ENCODE data around the gene ZNF565. TPM values are rescaled to one million over a fixed set of nuclear protein-coding genes. Genes with fewer than 3 reads are reported as not detected.

ZNF565 gene
- total and polyA plus RNA-seq, 2 experiments from 2014 or later = 2.1 to 2.6 TPM

GRCh38 chr19:36141039-36141927, 73.2 kb downstream of the ZNF565 start:
- 0 out of 2 replicates have a peak, but pooled peaks cover 3% of the 10 kb centered on the region for H3F3A ChIP-seq (ENCODE audit: insufficient read depth)

GRCh38 chr19:36140304-36141038, 74.0 kb downstream of the ZNF565 start:
- 2% methylated on average over 17 to 31 of the region's 31 CpGs for WGBS, 2 experiments (ENCODE audit: low coverage in 1 of 2, low lambda C conversion rate in 2 of 2, missing lambda C conversion rate in 2 of 2)

More at GRCh38 chr19:36141039-36141927, 73.2 kb downstream of the ZNF565 start:
- Histone ChIP-seq H3K4me1 (ENCODE audit: insufficient read depth) (peaks cover 17% of the 10 kb centered on the region), H3K9me2 (ENCODE audit: insufficient read depth) (no peaks in the 10 kb centered on the region), H3K9me3 (ENCODE audit: low read depth) (no peaks in the 10 kb centered on the region), H2AFZ (no peak overlapping the region; the same call in 1 of the 2 replicates), H3K27me3 (replicated peaks; ENCODE audit: insufficient read depth) (no peaks in the 10 kb centered on the region), H3K9ac (peak overlapping the region; percentile 97), H4K20me1 (ENCODE audit: insufficient read depth) (peaks cover 7% of the 10 kb centered on the region; the same call in 1 of the 2 replicates), H3K36me3 (ENCODE audit: low read depth) (peaks cover 30% of the 10 kb centered on the region), H3K79me2 (ENCODE audit: insufficient read depth) (peaks cover 55% of the 10 kb centered on the region), H3K4me3 (peak overlapping the region; percentile 97), H3K27ac (peak overlapping the region; percentile 93), H3K4me2 (ENCODE audit: unreplicated experiment) (peak overlapping the region; percentile 64)
- TF ChIP-seq EZH2 (IDR thresholded peaks at IDR 0.05; ENCODE audit: insufficient read depth, poor library complexity, severe bottlenecking) = no peak
- no peak for TF ChIP-seq EZH2phosphoT487 (IDR thresholded peaks at IDR 0.05; ENCODE audit: insufficient read depth, low read depth)
- peak; percentile 93 for DNase-seq
- in situ Hi-C loops (cut with MboI) = no loop called here
- 20 to 34% methylated on average over 21 to 42 of the region's 42 CpGs for WGBS, 2 experiments (ENCODE audit: low coverage in 1 of 2, low lambda C conversion rate in 2 of 2, missing lambda C conversion rate in 2 of 2)

DNA sequence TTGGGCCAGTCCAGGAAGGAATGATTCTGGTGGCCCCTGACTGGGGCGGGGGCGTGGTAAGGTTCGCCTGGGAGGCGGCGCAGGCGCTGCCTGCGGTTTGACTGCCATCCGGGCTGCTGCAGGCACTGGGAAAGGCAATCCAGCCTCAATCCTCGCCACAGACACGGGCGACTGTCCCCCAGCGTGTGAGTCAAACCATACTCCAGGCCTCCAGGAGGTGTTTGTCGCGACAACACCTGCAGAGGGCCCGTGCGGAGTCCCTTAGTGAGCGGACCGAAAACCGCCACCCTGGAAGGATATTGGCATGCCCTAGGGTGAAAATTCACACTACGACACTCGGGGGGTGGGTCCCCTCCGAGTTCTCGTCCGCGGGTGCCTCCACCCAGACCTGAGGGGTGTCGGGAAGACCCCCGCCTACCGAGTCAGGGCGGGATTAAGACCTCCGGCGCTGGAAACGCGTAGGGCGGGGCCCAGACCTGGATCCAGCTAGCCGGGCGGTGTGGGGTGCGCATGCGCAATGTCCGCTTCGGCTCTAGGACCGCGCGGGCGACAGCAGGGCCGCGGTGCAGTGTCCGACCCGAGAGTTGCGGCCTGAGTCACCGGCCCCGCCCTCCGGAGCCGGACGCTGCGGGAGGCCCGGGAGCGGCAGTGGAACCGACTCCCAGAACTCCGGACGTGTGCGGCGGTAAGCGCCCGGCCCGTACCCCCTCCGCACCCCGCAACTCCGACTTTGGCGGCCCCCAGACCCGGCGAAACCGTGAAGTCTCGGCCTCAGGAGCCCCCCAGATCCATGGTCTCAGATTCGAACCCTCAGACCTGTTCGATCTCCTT, 74.8 kb downstream of the ZNF565 start, which contains the start of gene CAPNS1:
Gene CAPNS1 (plus strand): TSS at position 594 of the 831 bp plus-strand sequence. CDS start 946 bp downstream, outside the sequence.
- TF ChIP-seq EZH2phosphoT487 (IDR thresholded peaks at IDR 0.05; ENCODE audit: insufficient read depth, low read depth) (no peak), EZH2 (IDR thresholded peaks at IDR 0.05; ENCODE audit: insufficient read depth, poor library complexity, severe bottlenecking) (no peak)
- Histone ChIP-seq H3K9ac (peak within 1 kb of the TSS; percentile 97), H3K36me3 (ENCODE audit: low read depth) (peaks cover 16% of the 10 kb centered on the region), H4K20me1 (ENCODE audit: insufficient read depth) (peaks cover 7% of the 10 kb centered on the region; the same call in 1 of the 2 replicates), H3K9me3 (ENCODE audit: low read depth) (no peaks in the 10 kb centered on the region), H3K27ac (peak within 1 kb of the TSS; percentile 93), H3K27me3 (replicated peaks; ENCODE audit: insufficient read depth) (no peaks in the 10 kb centered on the region), H3K4me1 (ENCODE audit: insufficient read depth) (peaks cover 22% of the 10 kb centered on the region), H2AFZ (peak within 1 kb of the TSS; percentile 95), H3F3A (ENCODE audit: insufficient read depth) (no peaks in the 10 kb centered on the region), H3K4me2 (ENCODE audit: unreplicated experiment) (peak within 1 kb of the TSS; percentile 90), H3K4me3 (peak within 1 kb of the TSS; percentile 97), H3K79me2 (ENCODE audit: insufficient read depth) (peaks cover 39% of the 10 kb centered on the region), H3K9me2 (ENCODE audit: insufficient read depth) (no peaks in the 10 kb centered on the region)
- in situ Hi-C loops (cut with MboI) = no loop called here
- 1% methylated on average over 42 to 74 of the region's 75 CpGs for WGBS, 2 experiments (ENCODE audit: low coverage in 1 of 2, low lambda C conversion rate in 2 of 2, missing lambda C conversion rate in 2 of 2)
- DNase-seq = peak; percentile 99

More at GRCh38 chr19:36140304-36141038, 74.0 kb downstream of the ZNF565 start:
- Histone ChIP-seq H3K27me3 (replicated peaks; ENCODE audit: insufficient read depth) (no peaks in the 10 kb centered on the region), H3K9me3 (ENCODE audit: low read depth) (no peaks in the 10 kb centered on the region), H3K4me1 (ENCODE audit: insufficient read depth) (peaks cover 22% of the 10 kb centered on the region), H3K9me2 (ENCODE audit: insufficient read depth) (no peaks in the 10 kb centered on the region), H4K20me1 (ENCODE audit: insufficient read depth) (peaks cover 7% of the 10 kb centered on the region; the same call in 1 of the 2 replicates), H3K9ac (peak overlapping the region; percentile 97), H3K4me2 (ENCODE audit: unreplicated experiment) (peak overlapping the region; percentile 86), H3F3A (ENCODE audit: insufficient read depth) (0 out of 2 replicates have a peak, but pooled peaks cover 3% of the 10 kb centered on the region), H3K4me3 (peak overlapping the region; percentile 97), H3K36me3 (ENCODE audit: low read depth) (peaks cover 22% of the 10 kb centered on the region), H2AFZ (peak overlapping the region; percentile 57), H3K27ac (peak overlapping the region; percentile 93), H3K79me2 (ENCODE audit: insufficient read depth) (peaks cover 47% of the 10 kb centered on the region)
- TF ChIP-seq EZH2phosphoT487 (IDR thresholded peaks at IDR 0.05; ENCODE audit: insufficient read depth, low read depth) (no peak), EZH2 (IDR thresholded peaks at IDR 0.05; ENCODE audit: insufficient read depth, poor library complexity, severe bottlenecking) (no peak)
- in situ Hi-C loops (cut with MboI) = no loop called here
- DNase-seq = peak; percentile 70

Data from GM23248 (cell line).